Measurements from ENCODE around the gene LGALS14. TPM values are rescaled to one million over a fixed set of nuclear protein-coding genes. Genes with fewer than 3 reads are reported as not detected.

The LGALS14 gene
- total RNA-seq, 2 experiments from 2014 or later = not detected

- peaks cover under 1% of the 10 kb centered on the region for H3K27me3 Mint-ChIP-seq
- DNase-seq = no peak
- POLR2A ChIA-PET = no interaction called here
- H3K36me3 Mint-ChIP-seq (ENCODE audit: low read depth) = no peaks in the 10 kb centered on the region
- peaks cover 9% of the 10 kb centered on the region for H3K4me1 Mint-ChIP-seq
- no peak overlapping the region for H3K4me3 Mint-ChIP-seq
- H3K9me3 Mint-ChIP-seq = no peaks in the 10 kb centered on the region
- CTCF ChIA-PET = no interaction called here
- H3K27ac Mint-ChIP-seq = no peak overlapping the region
Observed at GRCh38 chr19:39737351-39737750, 33.1 kb downstream of the LGALS14 start.

GRCh38 chr19:39737891-39738290 is 33.6 kb downstream of the LGALS14 start, which contains the start of gene CLC:
Gene CLC, minus strand, starts transcription at chr19:39738029. Its CDS starts 77 bp downstream, at chr19:39737952.
- ChIA-PET POLR2A (no interaction called here), CTCF (interaction anchor here (1.0 kb wide), 1 partner anchor 17 kb away, joined by 3 read pairs; no protein-coding TSS in a partner anchor)
- H3K9me3 Mint-ChIP-seq = no peaks in the 10 kb centered on the region
- H3K4me3 Mint-ChIP-seq = no peak within 1 kb of the TSS
- DNase-seq = no peak
- H3K27ac Mint-ChIP-seq = no peak within 1 kb of the TSS
- H3K27me3 Mint-ChIP-seq = peaks cover 6% of the 10 kb centered on the region
- no peaks in the 10 kb centered on the region for H3K36me3 Mint-ChIP-seq (ENCODE audit: low read depth)
- H3K4me1 Mint-ChIP-seq = peaks cover 9% of the 10 kb centered on the region

GRCh38 chr19:39738814-39739213 is 34.5 kb downstream of the LGALS14 start:
- ChIA-PET CTCF (interaction anchor here (1.0 kb wide), 1 partner anchor 18 kb away, joined by 3 read pairs; no protein-coding TSS in a partner anchor), POLR2A (no interaction called here)
- DNase-seq = no peak
- Mint-ChIP-seq H3K4me3 (no peak overlapping the region), H3K9me3 (no peaks in the 10 kb centered on the region), H3K27me3 (peaks cover 12% of the 10 kb centered on the region), H3K36me3 (ENCODE audit: low read depth) (no peaks in the 10 kb centered on the region), H3K27ac (no peak overlapping the region), H3K4me1 (peaks cover 9% of the 10 kb centered on the region)

GRCh38 chr19:39740395-39740794 is 36.1 kb downstream of the LGALS14 start:
- H3K4me1 Mint-ChIP-seq = peaks cover 9% of the 10 kb centered on the region
- no peak for DNase-seq
- H3K27ac Mint-ChIP-seq = no peak overlapping the region
- peak overlapping the region; percentile 36 for H3K4me3 Mint-ChIP-seq
- H3K36me3 Mint-ChIP-seq (ENCODE audit: low read depth) = no peaks in the 10 kb centered on the region
- CTCF ChIA-PET = no interaction called here
- POLR2A ChIA-PET = no interaction called here
- H3K9me3 Mint-ChIP-seq = no peaks in the 10 kb centered on the region
- peaks cover 14% of the 10 kb centered on the region for H3K27me3 Mint-ChIP-seq

- Mint-ChIP-seq H3K27ac (no peak overlapping the region), H3K9me3 (no peaks in the 10 kb centered on the region), H3K36me3 (ENCODE audit: low read depth) (no peaks in the 10 kb centered on the region), H3K4me1 (no peaks in the 10 kb centered on the region), H3K4me3 (no peak overlapping the region), H3K27me3 (peaks cover 43% of the 10 kb centered on the region)
- DNase-seq = no peak
- ChIA-PET POLR2A (no interaction called here), CTCF (no interaction called here)
Observed at GRCh38 chr19:39745643-39746042, 41.4 kb downstream of the LGALS14 start.

GRCh38 chr19:39746836-39747529 is 42.7 kb downstream of the LGALS14 start:
- CTCF ChIA-PET = no interaction called here

GRCh38 chr19:39749981-39750380 is 45.7 kb downstream of the LGALS14 start:
- ChIA-PET CTCF (no interaction called here), POLR2A (no interaction called here)
- peaks cover 38% of the 10 kb centered on the region for H3K27me3 Mint-ChIP-seq
- H3K4me3 Mint-ChIP-seq = no peak overlapping the region
- DNase-seq = no peak
- no peaks in the 10 kb centered on the region for H3K9me3 Mint-ChIP-seq
- no peaks in the 10 kb centered on the region for H3K36me3 Mint-ChIP-seq (ENCODE audit: low read depth)
- H3K27ac Mint-ChIP-seq = no peak overlapping the region
- no peaks in the 10 kb centered on the region for H3K4me1 Mint-ChIP-seq

More at GRCh38 chr19:39746836-39747529, 42.7 kb downstream of the LGALS14 start:
- Mint-ChIP-seq H3K36me3 (ENCODE audit: low read depth) (no peaks in the 10 kb centered on the region), H3K27ac (no peak overlapping the region), H3K4me3 (no peak overlapping the region), H3K27me3 (peaks cover 47% of the 10 kb centered on the region), H3K4me1 (no peaks in the 10 kb centered on the region), H3K9me3 (no peaks in the 10 kb centered on the region)
- POLR2A ChIA-PET = no interaction called here
- no peak for DNase-seq

- Mint-ChIP-seq H3K27ac (no peak overlapping the region), H3K4me3 (no peak overlapping the region), H3K4me1 (no peaks in the 10 kb centered on the region), H3K27me3 (peaks cover 23% of the 10 kb centered on the region), H3K36me3 (ENCODE audit: low read depth) (no peaks in the 10 kb centered on the region), H3K9me3 (no peaks in the 10 kb centered on the region)
- CTCF ChIA-PET = interaction anchor here (1.3 to 1.9 kb wide), 3 partner anchors 10 to 17 kb away, joined by 5 to 6 read pairs (median 6); no protein-coding TSS in a partner anchor
- POLR2A ChIA-PET = no interaction called here
- no peak for DNase-seq
Observed at GRCh38 chr19:39752390-39752789, 48.1 kb downstream of the LGALS14 start.

- Mint-ChIP-seq H3K4me1 (no peaks in the 10 kb centered on the region), H3K27me3 (peaks cover 22% of the 10 kb centered on the region), H3K36me3 (ENCODE audit: low read depth) (no peaks in the 10 kb centered on the region), H3K9me3 (no peaks in the 10 kb centered on the region), H3K27ac (no peak overlapping the region), H3K4me3 (no peak overlapping the region)
- POLR2A ChIA-PET = no interaction called here
- DNase-seq = no peak
- CTCF ChIA-PET = interaction anchor here (0.6 to 1.6 kb wide), 3 partner anchors 16 to 423 kb away, joined by 3 to 6 read pairs (median 4); no protein-coding TSS in a partner anchor
Observed at GRCh38 chr19:39752795-39753194, 48.5 kb downstream of the LGALS14 start.

- Mint-ChIP-seq H3K36me3 (ENCODE audit: low read depth) (no peaks in the 10 kb centered on the region), H3K27ac (no peak overlapping the region), H3K4me3 (no peak overlapping the region), H3K4me1 (no peaks in the 10 kb centered on the region), H3K9me3 (no peaks in the 10 kb centered on the region), H3K27me3 (peaks cover 27% of the 10 kb centered on the region)
- no peak for DNase-seq
- ChIA-PET CTCF (no interaction called here), POLR2A (no interaction called here)
Observed at GRCh38 chr19:39754544-39754943, 50.3 kb downstream of the LGALS14 start.

- ChIA-PET CTCF (no interaction called here), POLR2A (no interaction called here)
- DNase-seq = no peak
- H3K4me3 Mint-ChIP-seq = no peak overlapping the region
- H3K9me3 Mint-ChIP-seq = no peaks in the 10 kb centered on the region
- H3K36me3 Mint-ChIP-seq (ENCODE audit: low read depth) = no peaks in the 10 kb centered on the region
- H3K27ac Mint-ChIP-seq = no peak overlapping the region
- peaks cover 4% of the 10 kb centered on the region for H3K4me1 Mint-ChIP-seq
- H3K27me3 Mint-ChIP-seq = peaks cover 26% of the 10 kb centered on the region
Observed at GRCh38 chr19:39754971-39755370, 50.7 kb downstream of the LGALS14 start.

Data from activated CD4-positive, alpha-beta T cell treated with anti-CD3 and anti-CD28 coated beads, Interleukin-2, amount 10 ng/mL, durations not matched to agents 7 days and 5 days (primary cell).